HCT116 (cell line): ENCODE measurements around the gene KCNJ18. TPM values are rescaled to one million over a fixed set of nuclear protein-coding genes. Genes with fewer than 3 reads are reported as not detected.
"Not testable (repeated sequence)": the region's sequence is repeated elsewhere in the genome, so short reads cannot be mapped to it uniquely, and the experiment has no call there.

Experiments used
- ATAC-seq: fragments of 200-7000 bp; cut with Tn5 transposase; 2 replicates; pipeline ENCODE4 v1.9.1; 2020; ENCODE audit warnings: mild to moderate bottlenecking, moderate library complexity
- BruUV-seq: library from RNA; stranded (reverse); fragments of 400-500 nt; replicated peaks from 2 replicates; lab custom pipeline; 2021; lab: Mats Ljungman, UMichigan
- CTCF ChIA-PET: fragments of 300-600 bp; sonication (Branson Sonifier 250); formaldehyde crosslinking; loops from one replicate; lab custom pipeline; 2021; ENCODE audit warnings: antibody characterized with exemption; lab: Charles Lee
- POLR2A ChIA-PET: fragments of 300-600, 350-600 bp; sonication (Branson Sonifier 250); formaldehyde crosslinking; loops from one replicate; lab custom pipeline; 2021; ENCODE audit warnings: antibody characterized with exemption; lab: Charles Lee
- RAD21 ChIA-PET, 2 experiments: fragments of 300-600 bp; sonication (Branson Sonifier 250); formaldehyde crosslinking; loops; one replicate each; lab custom pipeline; 2023; ENCODE audit warnings: low total read pairs in 2 of 2; ENCODE audit not compliant: uncharacterized antibody in 2 of 2, unreplicated experiment in 2 of 2, low non-redundant PET in 1 of 2; lab: Charles Lee
- DNase-seq: peaks from one replicate; pipeline ENCODE4 v3.0.0-alpha.2; 2010; ENCODE audit warnings: low read depth, low spot score
- H2AFZ ChIP-seq: fragments of 200-600 bp; shearing (Covaris generic), sonication (generic); 2 replicates; pipeline ENCODE4 v1.6.1; 2017; ENCODE audit warnings: low read depth, mixed run types, mixed read lengths, antibody characterized with exemption, low read length; ENCODE audit not compliant: poor library complexity, severe bottlenecking
- H3K27ac ChIP-seq: 2 replicates; pipeline ENCODE4 v1.5.1; 2012; ENCODE audit warnings: low read depth, low read length
- H3K27me3 ChIP-seq: fragments of 200-600 bp; sonication (generic); 2 replicates; pipeline ENCODE4 v1.6.1; 2016; ENCODE audit warnings: mixed run types, low read length, mixed read lengths; ENCODE audit not compliant: insufficient read depth
- H3K36me3 ChIP-seq, 2 experiments: fragments of 200-500 bp in 1 of 2; fragments of 200-600 bp in 1 of 2; sonication (Bioruptor generic) in 1 of 2; sonication (generic) in 1 of 2; 2 replicates each; pipeline versions ENCODE4 v1.5.1 to v1.6.1; 2014 to 2016; ENCODE audit warnings: low read length in 2 of 2, inconsistent platforms in 1 of 2, mixed read lengths in 1 of 2, mixed run types in 1 of 2; ENCODE audit not compliant: insufficient read depth in 2 of 2, control insufficient read depth in 1 of 2
- H3K4me1 ChIP-seq, 2 experiments: fragments of 200-600 bp in 1 of 2; sonication (generic) in 1 of 2; 2 replicates each; pipeline versions ENCODE4 v1.5.1 to v1.6.1; 2012 to 2017; ENCODE audit warnings: low read length in 2 of 2, inconsistent platforms in 1 of 2, mild to moderate bottlenecking in 1 of 2, mixed read lengths in 1 of 2, mixed run types in 1 of 2, moderate library complexity in 1 of 2; ENCODE audit not compliant: insufficient read depth in 2 of 2, control insufficient read depth in 1 of 2
- H3K4me2 ChIP-seq: fragments of 200-600 bp; sonication (generic); 2 replicates; pipeline ENCODE4 v1.6.1; 2017; ENCODE audit warnings: mixed run types, low read length, mixed read lengths
- H3K4me3 ChIP-seq, 2 experiments: fragments of 200-600 bp in 1 of 2; sonication (generic) in 1 of 2; replicated peaks in 1 of 2; 2 replicates each; pipeline ENCODE4 v1.5.1; 2011 to 2016; ENCODE audit warnings: low read length in 2 of 2, control low read depth in 1 of 2, low read depth in 1 of 2, mild to moderate bottlenecking in 1 of 2, mixed read lengths in 1 of 2, mixed run types in 1 of 2
- H3K79me2 ChIP-seq: fragments of 200-600 bp; sonication (generic); 2 replicates; pipeline ENCODE4 v1.6.1; 2017; ENCODE audit warnings: mild to moderate bottlenecking, mixed run types, low read length, moderate library complexity, mixed read lengths; ENCODE audit not compliant: insufficient read depth
- H3K9ac ChIP-seq: fragments of 200-600 bp; sonication (generic); 2 replicates; pipeline ENCODE4 v1.6.1; 2016; ENCODE audit warnings: low read length, mixed read lengths
- H3K9me2 ChIP-seq: fragments of 200-600 bp; sonication (generic), shearing (Covaris generic); 2 replicates; pipeline ENCODE4 v1.6.1; 2017; ENCODE audit warnings: mixed run types, mild to moderate bottlenecking, moderate library complexity; ENCODE audit not compliant: insufficient read depth
- H3K9me3 ChIP-seq, 2 experiments: fragments of 200-500 bp in 1 of 2; fragments of 200-600 bp in 1 of 2; sonication (Bioruptor generic) in 1 of 2; sonication (generic) in 1 of 2; 2 replicates each; pipeline ENCODE4 v1.6.1; 2014 to 2017; ENCODE audit warnings: low read length in 2 of 2, mixed read lengths in 2 of 2, inconsistent platforms in 1 of 2, low read depth in 1 of 2, mild to moderate bottlenecking in 1 of 2, mixed run types in 1 of 2, moderate library complexity in 1 of 2; ENCODE audit not compliant: control insufficient read depth in 1 of 2, insufficient read depth in 1 of 2
- H4K20me1 ChIP-seq: fragments of 200-600 bp; sonication (generic), shearing (Covaris generic); 2 replicates; pipeline ENCODE4 v1.6.1; 2017; ENCODE audit warnings: mixed run types, mild to moderate bottlenecking, moderate library complexity; ENCODE audit not compliant: insufficient read depth
- MAX ChIP-seq: IDR thresholded peaks from 2 replicates; pipeline ENCODE4 v1.6.1; 2012
- SP1 ChIP-seq: IDR thresholded peaks from 2 replicates; pipeline ENCODE4 v1.6.1; 2012; ENCODE audit warnings: low read depth
- TCF7L2 ChIP-seq: IDR thresholded peaks from 2 replicates; pipeline ENCODE4 v1.7.0; 2011; ENCODE audit warnings: borderline replicate concordance, inconsistent platforms; ENCODE audit not compliant: insufficient read depth, insufficient read length; ENCODE audit errors: extremely low read depth
- intact Hi-C: fragments of 100-400 bp; cut with micrococcal nuclease; formaldehyde crosslinking; loops from 2 replicates; pipeline ENCODE4 v1.10.0; 2022
- total RNA-seq: library from RNA; stranded (reverse); gene quantifications from one replicate; pipeline ENCODE4 v1.2.1, GENCODE V29; 2021; ENCODE audit not compliant: unreplicated experiment

The KCNJ18 gene
- total RNA-seq, 1 experiment from 2014 or later: not detected

DNA sequence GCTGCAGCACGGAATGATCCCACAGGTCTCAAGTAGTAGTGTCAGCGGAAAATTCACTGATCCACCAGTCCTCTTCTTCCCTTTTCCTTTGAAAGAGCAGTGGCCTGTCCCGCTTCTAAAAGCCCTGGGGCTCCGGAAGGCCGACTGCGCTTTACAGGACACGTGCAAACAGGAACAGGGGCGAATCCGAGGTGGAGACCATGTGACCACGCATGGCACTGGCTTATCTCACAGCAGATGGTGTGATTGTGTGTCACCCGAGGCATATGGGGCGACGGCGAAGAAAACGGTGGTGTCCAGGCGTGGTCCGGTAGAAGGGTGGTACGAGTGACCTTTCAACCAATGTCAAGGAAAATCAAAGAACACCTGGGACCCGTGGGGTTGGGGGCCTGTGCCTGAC, 12.0 kb upstream of the KCNJ18 start:
- ATAC-seq: no peak
- intact Hi-C loops: no loop called here
- BruUV-seq: no TSS peak

DNA sequence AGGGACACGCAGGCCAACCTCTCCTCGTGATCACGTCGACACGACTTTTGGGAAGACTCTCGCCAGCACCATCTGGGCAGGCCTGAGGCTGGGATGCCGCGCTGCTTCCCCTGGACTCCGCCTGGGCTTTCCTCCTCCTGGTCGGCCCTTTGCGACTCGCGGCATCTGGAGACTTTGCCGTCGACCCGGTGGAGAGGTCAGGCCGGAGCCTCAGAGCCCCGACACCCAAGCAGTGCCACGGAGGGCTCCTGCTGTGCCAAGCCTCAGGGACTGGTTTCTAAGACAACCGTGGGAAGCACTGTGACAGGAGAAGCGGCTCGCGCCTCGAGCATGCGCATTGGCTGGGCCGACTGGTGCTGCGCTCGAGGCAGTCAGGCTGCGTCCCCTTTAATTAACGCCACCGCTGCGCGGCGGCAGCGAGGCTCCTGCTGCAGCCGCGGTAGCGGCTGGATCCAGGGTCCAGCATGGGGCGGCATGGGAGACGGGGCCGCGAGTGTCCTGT, 11.4 kb upstream of the KCNJ18 start:
- H3K36me3 ChIP-seq, POLR2A ChIA-PET, H3K79me2 ChIP-seq, H3K4me2 ChIP-seq, H3K4me3 ChIP-seq, DNase-seq, H3K27me3 ChIP-seq, H3K4me1 ChIP-seq, H4K20me1 ChIP-seq, RAD21 ChIA-PET, H3K27ac ChIP-seq, BruUV-seq, H3K9me2 ChIP-seq, H3K9me3 ChIP-seq, H2AFZ ChIP-seq, intact Hi-C loops, ATAC-seq, H3K9ac ChIP-seq, CTCF ChIA-PET: not testable (repeated sequence)

More for the DNA sequence above, 12.0 kb upstream of the KCNJ18 start:
- ChIA-PET RAD21 (no interaction called here), CTCF (no interaction called here), POLR2A (no interaction called here)
- no peak overlapping the region for H3K27ac ChIP-seq
- no peaks in the 10 kb centered on the region for H3K9me3 ChIP-seq
- no peak for DNase-seq
- TF ChIP-seq MAX (no peak), SP1 (no peak), TCF7L2 (no peak)
- no peaks in the 10 kb centered on the region for H3K9me2 ChIP-seq
- H3K27me3 ChIP-seq: no peaks in the 10 kb centered on the region
- no peak overlapping the region for H3K9ac ChIP-seq
- no peak overlapping the region for H3K4me3 ChIP-seq
- H3K4me2 ChIP-seq: no peak overlapping the region
- H3K4me1 ChIP-seq: no peaks in the 10 kb centered on the region
- no peaks in the 10 kb centered on the region for H3K36me3 ChIP-seq
- no peak overlapping the region for H2AFZ ChIP-seq
- no peaks in the 10 kb centered on the region for H3K79me2 ChIP-seq
- H4K20me1 ChIP-seq: no peaks in the 10 kb centered on the region

DNA sequence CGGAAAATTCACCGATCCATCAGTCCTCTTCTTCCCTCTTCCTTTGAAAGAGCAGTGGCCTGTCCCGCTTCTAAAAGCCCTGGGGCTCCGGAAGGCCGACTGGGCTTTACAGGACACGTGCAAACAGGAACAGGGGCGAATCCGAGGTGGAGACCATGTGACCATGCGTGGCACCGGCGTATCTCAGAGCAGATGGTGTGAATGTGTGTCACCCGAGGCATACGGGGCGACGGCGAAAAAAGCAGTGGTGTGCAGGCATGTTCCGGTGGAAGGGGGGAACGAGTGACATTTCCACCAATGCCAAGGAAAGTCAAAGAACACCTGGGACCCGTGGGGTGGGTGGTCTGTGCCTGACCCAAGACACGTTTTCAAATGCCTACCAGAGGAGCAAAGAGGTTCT, 10.7 kb upstream of the KCNJ18 start:
- H3K9me3 ChIP-seq, H4K20me1 ChIP-seq, RAD21 ChIA-PET, DNase-seq, H3K4me2 ChIP-seq, H3K9ac ChIP-seq, H3K27me3 ChIP-seq, H3K36me3 ChIP-seq, H3K4me1 ChIP-seq, H3K27ac ChIP-seq, H3K4me3 ChIP-seq, BruUV-seq, H3K79me2 ChIP-seq, H2AFZ ChIP-seq, CTCF ChIA-PET, POLR2A ChIA-PET, ATAC-seq, H3K9me2 ChIP-seq, intact Hi-C loops: not testable (repeated sequence)

- H3K9me3 ChIP-seq, H2AFZ ChIP-seq, H3K27ac ChIP-seq, H3K79me2 ChIP-seq, intact Hi-C loops, CTCF ChIA-PET, H3K27me3 ChIP-seq, RAD21 ChIA-PET, H3K36me3 ChIP-seq, ATAC-seq, H3K9me2 ChIP-seq, BruUV-seq, H3K4me2 ChIP-seq, DNase-seq, H3K4me1 ChIP-seq, POLR2A ChIA-PET, H3K9ac ChIP-seq, H4K20me1 ChIP-seq, H3K4me3 ChIP-seq: not testable (repeated sequence)
Observed at GRCh38 chr17:21682130-21682529, 10.2 kb upstream of the KCNJ18 start.
